Naive B cell (primary cell): ENCODE measurements around the gene CD69. TPM values are rescaled to one million over a fixed set of nuclear protein-coding genes. Genes with fewer than 3 reads are reported as not detected.

Experiments
- ATAC-seq, 2 donors: fragments of 150-1000 bp; cut with Tn5 transposase; 2 replicates each; pipeline ENCODE4 v1.10.0; 2021; ENCODE audit warnings: low read depth in 2 of 2, mild to moderate bottlenecking in 2 of 2, moderate library complexity in 2 of 2
- DNase-seq: peaks from one replicate; pipeline ENCODE4 v3.0.0; 2022
- H3K27ac Mint-ChIP-seq, 6 donors: one replicate each; pipeline ENCODE4 v1.8.0; 2020 to 2022; ENCODE audit warnings: mild to moderate bottlenecking in 6 of 6, mixed read lengths in 6 of 6, moderate library complexity in 5 of 6, inconsistent platforms in 2 of 6
- H3K27me3 Mint-ChIP-seq, 3 donors: one replicate each; pipeline ENCODE4 v1.8.0; 2021 to 2022; ENCODE audit warnings: mixed read lengths in 3 of 3, mild to moderate bottlenecking in 1 of 3
- H3K36me3 Mint-ChIP-seq, 2 donors: one replicate each; pipeline ENCODE4 v1.8.0; 2020 to 2022; ENCODE audit warnings: mixed read lengths in 2 of 2, inconsistent platforms in 1 of 2, mild to moderate bottlenecking in 1 of 2
- H3K4me1 Mint-ChIP-seq, 3 donors: one replicate each; pipeline ENCODE4 v1.8.0; 2020 to 2022; ENCODE audit warnings: mixed read lengths in 3 of 3, inconsistent platforms in 1 of 3, mild to moderate bottlenecking in 1 of 3, moderate library complexity in 1 of 3
- H3K4me3 Mint-ChIP-seq, 8 donors: one replicate each; pipeline ENCODE4 v1.8.0; 2020 to 2022; ENCODE audit warnings: mild to moderate bottlenecking in 8 of 8, mixed read lengths in 8 of 8, moderate library complexity in 8 of 8, inconsistent platforms in 2 of 8
- H3K9me3 Mint-ChIP-seq, 7 donors: one replicate each; pipeline ENCODE4 v1.8.0; 2020 to 2022; ENCODE audit warnings: mixed read lengths in 7 of 7, mild to moderate bottlenecking in 5 of 7, inconsistent platforms in 2 of 7, moderate library complexity in 1 of 7
- polyA plus RNA-seq, 6 donors: library from polyadenylated mRNA; unstranded; fragments of 300-500 nt; fragmentation: Illumina TruSeq; gene quantifications; one replicate each; pipeline ENCODE4 v1.2.3, GENCODE V29; 2021; ENCODE audit warnings: low read depth in 6 of 6

The CD69 gene
- polyA plus RNA-seq, 6 donors from 2014 or later = 814 to 1,329 (median 1,116) TPM

DNA sequence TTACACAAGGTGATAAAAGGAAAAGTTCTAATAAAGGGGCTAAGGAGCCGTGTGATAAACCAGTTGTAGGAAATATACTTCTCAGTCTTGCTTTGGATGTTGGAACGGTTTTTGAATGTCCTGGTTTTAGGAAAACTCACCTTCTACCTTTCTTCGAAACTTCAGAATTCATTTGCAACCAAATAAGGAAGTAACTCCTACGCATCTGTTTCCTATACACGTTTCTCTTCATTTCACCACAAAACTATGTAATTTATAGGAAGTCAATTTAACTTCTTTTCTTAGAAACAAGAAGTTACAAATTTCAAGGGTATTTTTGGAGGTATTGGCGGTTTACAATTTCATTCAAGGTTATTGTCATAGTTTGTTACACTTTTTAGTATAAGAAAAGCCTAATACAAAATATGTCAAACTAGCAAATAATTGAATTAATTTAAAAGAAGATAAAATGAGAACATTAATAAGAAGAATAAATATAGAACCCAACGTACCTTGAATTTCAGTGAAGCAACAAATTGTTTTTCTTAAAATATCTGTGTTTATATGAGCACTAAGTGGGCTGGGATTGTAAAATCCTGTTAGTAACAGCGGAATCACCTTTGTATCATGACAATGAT is 33.2 kb upstream of the CD69 start:
- Mint-ChIP-seq H3K27me3 (no peaks in the 10 kb centered on the region), H3K4me3 (peak overlapping the region; percentile 8 to 85 (median 70)), H3K4me1 (peaks cover 50 to 58% (median 57%) of the 10 kb centered on the region in 3 donors), H3K27ac (peak overlapping the region in 5 of 6 donors; percentile 46 to 94 (median 71)), H3K9me3 (peaks cover 0 to 6% (median 3%) of the 10 kb centered on the region in 7 donors), H3K36me3 (peaks cover 0 to 5% of the 10 kb centered on the region in 2 donors)
- DNase-seq (peak; percentile 74), ATAC-seq (peak; percentile 71 to 73)

GRCh38 chr12:9792961-9793617 is 32.4 kb upstream of the CD69 start:
- H3K4me1 Mint-ChIP-seq = peaks cover 48 to 56% (median 53%) of the 10 kb centered on the region in 3 donors
- DNase-seq (no peak), ATAC-seq (no peak)
- no peaks in the 10 kb centered on the region for H3K27me3 Mint-ChIP-seq
- peaks cover 0 to 5% of the 10 kb centered on the region in 2 donors for H3K36me3 Mint-ChIP-seq
- peak overlapping the region in 4 of 6 donors; percentile 35 to 94 (median 64) for H3K27ac Mint-ChIP-seq
- peak overlapping the region in 5 of 8 donors; percentile 17 to 80 (median 62) for H3K4me3 Mint-ChIP-seq
- peaks cover 0 to 6% (median 3%) of the 10 kb centered on the region in 7 donors for H3K9me3 Mint-ChIP-seq

DNA sequence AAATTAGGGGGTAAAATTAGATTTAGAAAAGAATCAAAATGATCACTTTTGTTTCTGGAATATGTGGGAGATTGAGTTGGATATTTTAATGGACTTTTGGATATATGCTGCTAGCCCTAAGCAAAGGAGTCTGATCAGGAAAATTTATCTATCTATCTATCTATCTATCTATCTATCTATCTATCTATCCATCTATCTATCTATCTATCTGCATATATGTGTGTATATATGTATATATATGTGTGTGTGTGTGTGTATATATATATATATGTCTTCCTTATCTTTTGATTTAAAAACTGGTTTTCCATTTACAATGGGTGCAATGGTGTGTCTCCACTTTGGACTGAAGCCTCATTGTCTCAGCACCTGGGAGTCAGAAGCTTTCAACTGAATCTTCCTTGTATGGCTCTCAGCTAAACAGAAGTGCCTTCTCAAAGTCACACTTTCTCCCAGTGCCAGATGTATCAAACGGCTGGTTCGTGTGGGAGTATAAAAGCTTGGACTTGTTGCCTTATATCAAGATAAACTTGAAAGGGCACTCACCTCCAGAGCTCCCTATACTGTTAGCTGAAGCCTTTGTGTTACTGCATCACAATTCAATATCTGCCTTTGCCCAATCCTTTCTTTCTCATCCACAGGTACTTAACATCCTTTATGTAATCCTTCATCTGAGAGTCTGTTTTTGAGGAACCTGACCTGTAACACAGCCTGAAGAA is 31.6 kb upstream of the CD69 start:
- Mint-ChIP-seq H3K27ac (peak overlapping the region in 2 of 6 donors; percentile 40 to 84), H3K4me3 (no peak overlapping the region), H3K4me1 (peaks cover 45 to 53% (median 51%) of the 10 kb centered on the region in 3 donors), H3K36me3 (peaks cover 0 to 5% of the 10 kb centered on the region in 2 donors), H3K9me3 (peaks cover 0 to 6% (median 4%) of the 10 kb centered on the region in 7 donors), H3K27me3 (no peaks in the 10 kb centered on the region)
- ATAC-seq (no peak), DNase-seq (no peak)

DNA sequence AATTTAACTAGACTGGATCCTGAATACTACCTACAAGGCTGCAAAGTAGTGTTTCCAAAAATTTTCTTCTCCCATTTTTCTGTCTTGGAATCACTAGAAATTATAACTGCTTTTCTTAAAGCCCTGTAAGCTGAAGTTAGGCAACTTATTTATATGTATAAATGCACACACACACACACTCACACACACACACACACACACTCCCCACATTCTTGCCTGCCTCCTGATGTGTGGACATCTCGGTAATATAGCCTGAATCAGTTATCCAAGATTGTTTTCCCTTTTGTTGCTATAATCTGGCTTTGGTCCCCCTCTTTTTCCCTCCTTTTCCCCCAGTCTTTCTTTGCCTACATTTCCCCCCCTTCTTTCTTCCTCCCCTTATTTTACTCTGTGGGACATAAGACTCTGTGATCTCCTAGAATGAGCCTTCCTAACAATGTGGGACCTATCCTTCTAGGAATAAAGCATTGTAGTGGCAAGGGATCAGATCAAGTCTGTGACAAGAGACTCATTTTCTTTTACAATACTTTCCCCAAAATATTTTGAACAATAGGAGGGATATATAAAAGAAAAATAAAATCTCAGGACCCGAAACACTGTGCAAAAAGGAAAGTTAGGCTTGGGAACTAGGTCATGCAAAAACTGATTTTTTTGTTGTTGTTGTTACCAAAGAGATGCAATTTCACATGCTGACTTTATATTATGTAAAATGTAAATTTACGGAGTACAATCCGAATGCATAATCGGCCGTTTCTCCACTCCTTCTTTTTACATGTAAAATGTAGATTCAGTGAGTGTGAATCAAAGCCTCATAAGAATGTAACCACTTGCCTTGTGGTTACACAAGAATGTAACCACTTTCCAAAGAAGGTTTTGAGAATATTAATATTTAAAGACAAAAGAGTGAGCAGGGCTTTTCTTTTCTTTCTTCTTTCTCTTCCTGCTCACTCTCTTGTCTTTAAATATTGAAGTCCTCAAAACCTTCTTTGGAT is 26.3 kb upstream of the CD69 start:
- no peak for ATAC-seq
- H3K9me3 Mint-ChIP-seq = peaks cover 0 to 9% (median 4%) of the 10 kb centered on the region in 7 donors
- H3K27ac Mint-ChIP-seq = peak overlapping the region in 3 of 6 donors; percentile 15 to 57 (median 18)
- H3K36me3 Mint-ChIP-seq = peaks cover 0 to 5% of the 10 kb centered on the region in 2 donors
- no peak for DNase-seq
- no peak overlapping the region for H3K4me3 Mint-ChIP-seq
- H3K4me1 Mint-ChIP-seq = peaks cover 14 to 19% (median 18%) of the 10 kb centered on the region in 3 donors
- H3K27me3 Mint-ChIP-seq = no peaks in the 10 kb centered on the region

- Mint-ChIP-seq H3K4me1 (peaks cover 9 to 22% (median 15%) of the 10 kb centered on the region in 3 donors), H3K36me3 (no peaks in the 10 kb centered on the region), H3K9me3 (peaks cover 0 to 5% (median 2%) of the 10 kb centered on the region in 7 donors), H3K4me3 (no peak overlapping the region), H3K27ac (no peak overlapping the region), H3K27me3 (no peaks in the 10 kb centered on the region)
- no peak for DNase-seq
- no peak for ATAC-seq
Measured at GRCh38 chr12:9784816-9785215, 24.1 kb upstream of the CD69 start.

DNA sequence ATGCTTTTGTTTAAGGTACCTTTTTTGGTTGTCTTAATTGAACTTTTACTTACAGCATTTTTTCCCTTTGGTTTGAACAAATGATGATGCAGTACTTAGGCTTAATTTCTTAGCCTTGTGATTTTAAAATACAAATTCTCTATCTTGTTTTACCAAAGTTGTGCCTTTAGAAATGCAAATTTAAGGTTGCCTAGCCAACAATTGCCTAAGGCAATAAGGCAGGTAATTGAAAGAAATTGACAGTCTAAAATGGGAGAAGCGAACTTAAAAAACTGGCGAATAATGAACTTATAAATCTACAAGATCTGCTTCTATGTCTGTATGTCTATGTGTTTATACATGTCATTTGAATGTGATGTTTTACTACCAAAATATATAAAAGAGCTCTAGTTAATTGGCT is 23.6 kb upstream of the CD69 start:
- peaks cover 13 to 27% (median 20%) of the 10 kb centered on the region in 3 donors for H3K4me1 Mint-ChIP-seq
- no peaks in the 10 kb centered on the region for H3K27me3 Mint-ChIP-seq
- DNase-seq = no peak
- no peak for ATAC-seq
- no peak overlapping the region for H3K27ac Mint-ChIP-seq
- H3K4me3 Mint-ChIP-seq = no peak overlapping the region
- peaks cover 0 to 5% (median 2%) of the 10 kb centered on the region in 7 donors for H3K9me3 Mint-ChIP-seq
- H3K36me3 Mint-ChIP-seq = no peaks in the 10 kb centered on the region

DNA sequence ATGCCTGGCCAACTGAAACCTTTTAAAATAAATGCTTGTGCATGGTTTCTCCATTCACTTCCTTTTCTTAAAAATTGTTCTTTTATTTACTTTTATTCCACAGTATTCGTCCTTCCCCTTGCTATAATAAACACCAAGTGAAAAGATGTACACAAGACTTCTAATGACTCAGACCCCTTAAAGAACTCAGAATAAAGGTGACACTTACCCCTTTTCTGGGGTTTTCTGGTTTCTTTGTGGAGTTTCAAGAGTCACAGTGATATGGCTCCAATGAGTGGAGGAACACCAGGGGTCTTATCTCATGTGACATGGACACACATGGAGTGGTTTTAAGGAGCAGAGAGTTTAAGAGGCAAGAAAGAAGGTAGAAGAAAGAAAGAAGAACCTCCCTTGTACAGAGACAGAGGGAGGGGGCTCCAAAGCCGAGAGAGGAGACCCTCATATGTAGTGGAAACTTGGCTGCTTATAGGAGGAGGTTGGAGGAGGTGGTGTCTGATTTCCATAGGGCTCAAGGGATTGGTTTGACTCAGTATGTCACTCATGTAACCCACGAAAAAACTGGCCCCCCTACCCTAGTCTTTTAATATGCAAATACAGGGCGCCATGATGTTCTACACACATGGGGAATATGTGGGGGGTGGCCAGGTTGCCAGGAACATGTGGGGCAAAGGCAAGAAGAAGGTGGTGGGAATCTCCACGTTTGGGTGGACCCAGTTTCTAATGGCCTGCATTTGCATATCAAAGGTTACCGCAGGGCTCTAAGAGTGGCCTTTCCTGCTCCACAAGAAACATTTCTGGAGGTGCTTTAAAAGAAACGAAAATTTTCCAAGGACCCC is 22.1 kb upstream of the CD69 start:
- ATAC-seq (no peak), DNase-seq (no peak)
- Mint-ChIP-seq H3K9me3 (peaks cover 0 to 5% (median 3%) of the 10 kb centered on the region in 7 donors), H3K27me3 (no peaks in the 10 kb centered on the region), H3K4me3 (no peak overlapping the region), H3K27ac (peak overlapping the region in 1 of 6 donors; percentile 26), H3K36me3 (no peaks in the 10 kb centered on the region), H3K4me1 (peaks cover 19 to 34% (median 30%) of the 10 kb centered on the region in 3 donors)

GRCh38 chr12:9781360-9781759 is 20.7 kb upstream of the CD69 start:
- Mint-ChIP-seq H3K36me3 (no peaks in the 10 kb centered on the region), H3K27ac (peak overlapping the region in 1 of 6 donors; percentile 32), H3K9me3 (peaks cover 0 to 5% (median 3%) of the 10 kb centered on the region in 7 donors), H3K27me3 (no peaks in the 10 kb centered on the region), H3K4me3 (peak overlapping the region in 1 of 8 donors; percentile 31), H3K4me1 (peaks cover 19 to 34% (median 30%) of the 10 kb centered on the region in 3 donors)
- DNase-seq (no peak), ATAC-seq (no peak)

GRCh38 chr12:9779209-9779608 is 18.5 kb upstream of the CD69 start:
- peak; percentile 18 for DNase-seq
- H3K4me1 Mint-ChIP-seq = peaks cover 20 to 38% (median 36%) of the 10 kb centered on the region in 3 donors
- H3K36me3 Mint-ChIP-seq = no peaks in the 10 kb centered on the region
- H3K27ac Mint-ChIP-seq = peak overlapping the region; percentile 11 to 80 (median 29)
- peaks cover 0 to 5% (median 3%) of the 10 kb centered on the region in 7 donors for H3K9me3 Mint-ChIP-seq
- H3K27me3 Mint-ChIP-seq = no peaks in the 10 kb centered on the region
- ATAC-seq = peak; percentile 41 to 60
- H3K4me3 Mint-ChIP-seq = peak overlapping the region in 6 of 8 donors; percentile 2 to 57 (median 38)

DNA sequence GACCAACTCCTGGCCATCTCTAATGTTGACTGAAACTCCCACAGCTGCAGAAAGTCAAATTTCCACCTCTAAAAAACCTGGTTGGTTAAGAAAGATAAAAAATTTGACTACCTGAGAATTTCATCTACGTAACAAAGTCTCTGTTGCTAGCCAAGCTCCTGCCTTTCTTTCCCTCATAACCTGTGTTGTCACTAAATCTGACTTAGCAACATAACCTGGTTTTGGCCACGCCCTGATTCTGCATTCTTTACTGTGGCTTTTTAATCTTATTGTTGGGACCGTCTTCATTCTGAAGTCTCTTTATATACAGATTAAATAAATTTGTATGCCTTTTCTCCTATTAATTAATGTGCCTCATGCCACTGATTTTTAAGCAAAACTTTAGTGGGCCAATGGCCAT is 16.1 kb upstream of the CD69 start:
- Mint-ChIP-seq H3K27me3 (no peaks in the 10 kb centered on the region), H3K36me3 (no peaks in the 10 kb centered on the region), H3K4me3 (no peak overlapping the region), H3K9me3 (peaks cover 0 to 5% (median 0%) of the 10 kb centered on the region in 7 donors), H3K4me1 (peaks cover 26 to 44% (median 43%) of the 10 kb centered on the region in 3 donors), H3K27ac (peak overlapping the region in 2 of 6 donors; percentile 36 to 72)
- ATAC-seq (no peak), DNase-seq (no peak)

DNA sequence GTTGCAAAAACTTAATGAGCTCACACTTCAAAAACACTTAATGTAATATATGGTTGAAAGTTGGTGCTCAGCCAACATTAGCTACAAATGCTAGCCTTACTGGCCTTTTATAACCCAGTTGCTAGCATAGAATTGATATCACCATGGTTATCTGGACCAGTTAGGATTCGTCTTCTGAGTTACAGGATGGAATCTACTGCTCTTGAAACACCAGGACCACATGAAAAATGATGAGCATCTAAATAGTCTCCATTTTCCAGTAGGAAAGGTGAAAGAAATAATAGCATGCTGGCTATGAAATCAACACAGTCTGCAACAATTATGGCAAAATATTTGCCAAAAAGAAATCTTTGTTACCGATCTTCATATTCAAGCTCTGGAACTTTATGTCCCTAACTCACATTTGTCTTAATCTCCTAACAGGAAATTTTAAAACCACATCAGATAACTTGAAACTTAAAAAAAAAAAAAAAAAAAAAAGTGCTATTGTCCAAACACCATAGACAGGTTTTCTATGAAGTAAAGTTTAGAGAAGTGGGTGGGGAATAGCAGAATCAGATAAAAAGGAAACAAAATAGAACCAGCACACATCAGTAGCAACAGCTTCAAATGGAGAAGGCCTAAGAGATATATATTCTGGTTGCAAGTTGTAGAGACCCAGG is 12.6 kb upstream of the CD69 start:
- H3K27ac Mint-ChIP-seq = no peak overlapping the region
- peaks cover 27 to 35% (median 27%) of the 10 kb centered on the region in 3 donors for H3K4me1 Mint-ChIP-seq
- DNase-seq (no peak), ATAC-seq (peak in 1 of 2 donors; percentile 36)
- H3K9me3 Mint-ChIP-seq = peaks cover 0 to 1% (median 0%) of the 10 kb centered on the region in 7 donors
- H3K4me3 Mint-ChIP-seq = no peak overlapping the region
- H3K27me3 Mint-ChIP-seq = no peaks in the 10 kb centered on the region
- no peaks in the 10 kb centered on the region for H3K36me3 Mint-ChIP-seq
